K562 (cell line): ENCODE data around the gene RER1. TPM values are rescaled to one million over a fixed set of nuclear protein-coding genes. Genes with fewer than 3 reads are reported as not detected.

Source experiments
- ATAC-seq: fragments of 200-7000 bp; cut with Tn5 transposase; 3 replicates; pipeline ENCODE4 v1.9.1; 2020; ENCODE audit warnings: moderate library complexity
- BruUV-seq: library from RNA; stranded (reverse); fragments of 400-500 nt; replicated peaks from 2 replicates; lab custom pipeline; 2021; lab: Mats Ljungman, UMichigan
- CTCF ChIA-PET: fragments of 300-600 bp; formaldehyde crosslinking; extraction: SDS; loops from one replicate; lab custom pipeline; 2021; ENCODE audit warnings: low intra/inter-chr PET ratio; lab: Yijun Ruan, JAX
- POLR2A ChIA-PET: fragments of 300-600, 350-650 bp; sonication (Branson Sonifier 250); formaldehyde crosslinking; extraction: SDS; loops from one replicate; lab custom pipeline; 2021; ENCODE audit warnings: antibody characterized with exemption, inconsistent platforms; lab: Yijun Ruan, JAX
- DNase-seq, 4 experiments: peaks; one replicate each; pipeline versions ENCODE4 v3.0.0 to v3.0.0-alpha.2; 2011 to 2018; ENCODE audit warnings: low spot score in 3 of 4, mixed read lengths in 3 of 4; ENCODE audit errors: extremely low read depth in 1 of 4
- FAIRE-seq: peaks from 2 replicates; lab custom pipeline; 2011; peaks lifted over from hg19 to GRCh38; lab: Jason Lieb, UNC
- H2AFZ ChIP-seq: 2 replicates; pipeline ENCODE4 v1.6.0; 2011; ENCODE audit warnings: low read depth, low read length, control low read depth, inconsistent platforms
- H3K27ac ChIP-seq: fragments of 200-600 bp; 3 replicates; pipeline ENCODE4 v1.8.0; 2011; ENCODE audit warnings: low read depth, mild to moderate bottlenecking, control low read depth, inconsistent platforms, low read length, moderate library complexity, mixed read lengths; ENCODE audit errors: extremely low read depth
- H3K27me3 ChIP-seq, 2 experiments: fragments of 300-600 bp in 1 of 2; 2 replicates in 1 of 2; 3 replicates in 1 of 2; pipeline versions ENCODE4 v1.6.0 to v1.8.0; 2011; ENCODE audit warnings: inconsistent platforms in 2 of 2, low read length in 2 of 2, mild to moderate bottlenecking in 1 of 2, mixed read lengths in 1 of 2, moderate library complexity in 1 of 2; ENCODE audit not compliant: control insufficient read depth in 2 of 2, insufficient read depth in 2 of 2
- H3K36me3 ChIP-seq: fragments of 300-600 bp; 3 replicates; pipeline ENCODE4 v1.8.0; 2011; ENCODE audit warnings: mild to moderate bottlenecking, low read length, inconsistent platforms; ENCODE audit not compliant: control insufficient read depth, insufficient read depth
- H3K4me1 ChIP-seq, 2 experiments: fragments of 200-600 bp in 1 of 2; replicated peaks in 1 of 2; 2 replicates in 1 of 2; 3 replicates in 1 of 2; pipeline versions ENCODE4 v1.5.1 to v1.8.0; 2011; ENCODE audit warnings: inconsistent platforms in 2 of 2, low read length in 2 of 2, mild to moderate bottlenecking in 1 of 2, mixed read lengths in 1 of 2, moderate library complexity in 1 of 2; ENCODE audit not compliant: control insufficient read depth in 2 of 2, insufficient read depth in 2 of 2
- H3K4me2 ChIP-seq: 2 replicates; pipeline ENCODE4 v1.6.1; 2011; ENCODE audit warnings: low read length, control low read depth, inconsistent platforms, mixed read lengths; ENCODE audit not compliant: insufficient read depth
- H3K4me3 ChIP-seq: fragments of 200-600 bp; sonication (generic), shearing (Covaris generic); 2 replicates; pipeline ENCODE4 v1.5.1; 2016; ENCODE audit warnings: control low read depth, inconsistent platforms
- H3K79me2 ChIP-seq: fragments of 200-600 bp; 3 replicates; pipeline ENCODE4 v1.8.0; 2011; ENCODE audit warnings: low read length, inconsistent platforms; ENCODE audit not compliant: control insufficient read depth, insufficient read depth
- H3K9ac ChIP-seq, 2 experiments: 2 replicates each; pipeline versions ENCODE4 v1.6.0 to v1.6.1; 2011; ENCODE audit warnings: low read depth in 2 of 2, low read length in 2 of 2, control low read depth in 1 of 2, inconsistent platforms in 1 of 2, mild to moderate bottlenecking in 1 of 2, mixed read lengths in 1 of 2; ENCODE audit not compliant: insufficient read depth in 1 of 2
- H3K9me1 ChIP-seq: one replicate; pipeline ENCODE4 v1.6.0; 2011; ENCODE audit warnings: inconsistent platforms, mild to moderate bottlenecking, low read length, moderate library complexity; ENCODE audit not compliant: control insufficient read depth, insufficient read depth
- H3K9me3 ChIP-seq: replicated peaks from 2 replicates; pipeline ENCODE4 v1.5.1; 2011; ENCODE audit warnings: low read depth, low read length, inconsistent platforms; ENCODE audit not compliant: control insufficient read depth, insufficient read depth
- H4K20me1 ChIP-seq: replicated peaks from 2 replicates; pipeline ENCODE4 v1.6.1; 2011; ENCODE audit warnings: low read length, inconsistent platforms, mixed read lengths; ENCODE audit not compliant: control insufficient read depth, insufficient read depth
- ESRRA ChIP-seq: fragments of 450-650 bp; IDR thresholded peaks from 2 replicates; pipeline ENCODE4 v1.6.1; 2014; ENCODE audit warnings: low read depth, mild to moderate bottlenecking, moderate library complexity, borderline replicate concordance
- JUN ChIP-seq, 2 experiments: sonication (generic) in 1 of 2; formaldehyde crosslinking in 1 of 2; IDR thresholded peaks; 2 replicates each; pipeline versions ENCODE4 v1.6.1 to v1.8.0; 2012 to 2022; ENCODE audit warnings: borderline replicate concordance in 2 of 2, mild to moderate bottlenecking in 2 of 2, improper control_type of control experiment in 1 of 2, low read depth in 1 of 2, low read length in 1 of 2, missing genetic modification reagents in 1 of 2
- JUND ChIP-seq, 2 experiments: IDR thresholded peaks; 2 replicates in 1 of 2; 3 replicates in 1 of 2; pipeline ENCODE4 v1.6.1; 2011; ENCODE audit warnings: borderline replicate concordance in 2 of 2, low read depth in 2 of 2, low read length in 2 of 2, improper control_type of control experiment in 1 of 2, missing biosample characterization in 1 of 2, missing genetic modification characterization in 1 of 2, missing genetic modification reagents in 1 of 2
- SRF ChIP-seq, 2 experiments: fragments of 250-450, 450-650 bp in 1 of 2; sonication (Bioruptor Pico) in 1 of 2; sonication (generic) in 1 of 2; formaldehyde crosslinking; IDR thresholded peaks; 2 replicates each; pipeline versions ENCODE4 v1.5.0 to v1.5.1; 2020 to 2022; ENCODE audit warnings: mild to moderate bottlenecking in 1 of 2, missing genetic modification reagents in 1 of 2
- STAG1 ChIP-seq: sonication (generic); formaldehyde crosslinking; IDR thresholded peaks from 2 replicates; pipeline ENCODE4 v1.5.0; 2020; ENCODE audit warnings: missing genetic modification reagents, borderline replicate concordance
- WGBS: fragments of 100-300 bp; shearing (Covaris generic); methylation state at CpG from one replicate; pipeline ENCODE4 v1.1.6; 2016; ENCODE audit warnings: low coverage, mixed read lengths; ENCODE audit not compliant: insufficient coverage; ENCODE audit errors: missing lambda C conversion rate; 5-methylcytosine and 5-hydroxymethylcytosine counted together
- in situ Hi-C: fragments of 300-500 bp; cut with MboI; formaldehyde crosslinking; loops from 4 replicates; pipeline ENCODE4 v1.15.0; 2018; ENCODE audit warnings: inconsistent platforms, mixed read lengths
- intact Hi-C: fragments of 100-400 bp; cut with micrococcal nuclease; formaldehyde crosslinking; loops from 2 replicates; pipeline ENCODE4 v1.14.2; 2022
- polyA plus RNA-seq, 8 experiments: library from polyadenylated mRNA; depleted of rRNA in 4 of 8; stranded (reverse) in 5 of 8; unstranded in 3 of 8; fragments of >200 nt; fragmentation: Nextera tagmentation in 2 of 8; fragmentation: Illumina TruSeq in 1 of 8; extraction: Ambion mirVana in 2 of 8; extraction: Trizol in 1 of 8; gene quantifications; 2 replicates each; pipeline versions ENCODE4 v1.2.1 to v1.2.3, GENCODE V29; 2011 to 2014; ENCODE audit warnings: inconsistent platforms in 1 of 8, missing spikeins in 1 of 8
- total RNA-seq, 7 experiments: library from RNA; depleted of rRNA in 6 of 7; stranded (reverse); fragments of >200 nt in 6 of 7; fragmentation: Illumina TruSeq in 2 of 7; extraction: Trizol in 2 of 7; gene quantifications; 2 replicates each; pipeline versions ENCODE4 v1.2.1 to v1.2.3, GENCODE V29; 2011 to 2021; ENCODE audit warnings: low replicate concordance in 1 of 7
- TF ChIP-seq, protein P1 (sequence below), 2 experiments: fragments of 450-650 bp; formaldehyde crosslinking in 1 of 2; IDR thresholded peaks; 2 replicates each; pipeline versions ENCODE4 v1.4.0 to v1.6.1; 2014 to 2020; ENCODE audit warnings: mild to moderate bottlenecking in 2 of 2, borderline replicate concordance in 1 of 2, low read depth in 1 of 2
- TF ChIP-seq, protein P2 (sequence below): fragments of 200-800 bp; sonication (Bioruptor generic); IDR thresholded peaks from 2 replicates; pipeline ENCODE4 v1.6.1; 2017; ENCODE audit warnings: missing genetic modification characterization, missing compliant biosample characterization

RER1 gene
- total and polyA plus RNA-seq, 9 of the 15 experiments (the other 6 are each of a cell fraction or from before 2014, with no cell fraction given): 19.6 to 354 (median 183) TPM

DNA sequence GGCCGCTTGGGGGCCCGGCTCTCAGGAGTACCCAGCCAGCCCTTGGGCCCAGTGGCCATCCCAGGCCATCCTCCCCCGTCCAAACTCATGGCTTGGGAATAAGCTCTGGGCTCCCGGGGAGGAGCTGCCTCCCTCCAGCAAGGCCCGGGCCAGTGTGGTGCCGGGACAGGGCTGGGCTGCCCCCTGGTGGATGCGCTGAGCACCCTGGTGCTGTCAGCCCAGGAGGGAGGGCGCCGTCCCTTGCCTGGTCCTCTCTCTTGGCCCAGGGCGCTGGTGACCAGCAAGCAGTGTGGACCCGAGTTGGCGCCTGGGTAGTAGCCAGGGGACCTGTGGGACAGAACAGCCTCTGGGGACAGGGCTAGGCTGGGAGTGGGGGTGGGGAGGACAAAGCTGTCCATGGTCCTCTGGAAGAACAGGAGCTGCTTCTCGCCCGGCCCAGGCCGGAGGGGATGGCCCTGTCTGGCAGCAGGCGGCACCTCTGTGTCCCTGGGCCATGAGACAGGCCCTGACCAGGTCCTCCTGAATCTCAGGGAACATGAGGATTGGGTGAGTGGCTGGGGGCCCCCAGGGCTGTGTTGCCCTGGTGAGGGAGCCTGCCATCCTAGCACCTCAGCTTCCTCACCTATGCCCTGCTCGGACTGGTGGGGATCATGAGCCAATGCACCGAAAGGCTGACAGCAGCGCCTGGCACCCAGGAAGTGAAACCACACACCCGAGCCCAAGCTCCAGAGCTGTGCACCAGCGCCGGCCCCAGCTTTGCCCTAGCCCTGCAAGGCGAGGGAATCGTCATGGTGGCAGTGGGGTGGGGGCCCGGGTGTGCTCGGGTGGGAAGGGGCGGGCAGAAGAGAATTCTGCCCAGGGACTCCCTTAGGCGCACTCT is 9.7 kb upstream of the RER1 start:
- in situ Hi-C loops: no loop called here
- peak; percentile 93 for FAIRE-seq
- no peak overlapping the region for H3K9ac ChIP-seq
- TF ChIP-seq STAG1 (peak; percentile 98), ESRRA (peak; percentile 20; the same call in 1 of the 2 replicates), JUN (IDR thresholded peaks at IDR 0.05; ENCODE audit: borderline replicate concordance, low read depth, low read length) (0 out of 2 replicates have a peak, but pooled peaks have one; percentile 24), JUN (CRISPR knock-in tag; IDR thresholded peaks at IDR 0.05; ENCODE audit: borderline replicate concordance) (no peak), SRF (CRISPR knock-in tag; IDR thresholded peaks at IDR 0.05) (peak in 1 of 2 experiments; percentile 82; a peak in 1 of 4 replicates), JUND (IDR thresholded peaks at IDR 0.05; ENCODE audit: borderline replicate concordance, low read depth, low read length) (0 out of 2 replicates have a peak, but pooled peaks have one; percentile 40), JUND (tag; IDR thresholded peaks at IDR 0.05; ENCODE audit: borderline replicate concordance, low read depth, low read length) (no peak)
- TF ChIP-seq, protein P1, sequence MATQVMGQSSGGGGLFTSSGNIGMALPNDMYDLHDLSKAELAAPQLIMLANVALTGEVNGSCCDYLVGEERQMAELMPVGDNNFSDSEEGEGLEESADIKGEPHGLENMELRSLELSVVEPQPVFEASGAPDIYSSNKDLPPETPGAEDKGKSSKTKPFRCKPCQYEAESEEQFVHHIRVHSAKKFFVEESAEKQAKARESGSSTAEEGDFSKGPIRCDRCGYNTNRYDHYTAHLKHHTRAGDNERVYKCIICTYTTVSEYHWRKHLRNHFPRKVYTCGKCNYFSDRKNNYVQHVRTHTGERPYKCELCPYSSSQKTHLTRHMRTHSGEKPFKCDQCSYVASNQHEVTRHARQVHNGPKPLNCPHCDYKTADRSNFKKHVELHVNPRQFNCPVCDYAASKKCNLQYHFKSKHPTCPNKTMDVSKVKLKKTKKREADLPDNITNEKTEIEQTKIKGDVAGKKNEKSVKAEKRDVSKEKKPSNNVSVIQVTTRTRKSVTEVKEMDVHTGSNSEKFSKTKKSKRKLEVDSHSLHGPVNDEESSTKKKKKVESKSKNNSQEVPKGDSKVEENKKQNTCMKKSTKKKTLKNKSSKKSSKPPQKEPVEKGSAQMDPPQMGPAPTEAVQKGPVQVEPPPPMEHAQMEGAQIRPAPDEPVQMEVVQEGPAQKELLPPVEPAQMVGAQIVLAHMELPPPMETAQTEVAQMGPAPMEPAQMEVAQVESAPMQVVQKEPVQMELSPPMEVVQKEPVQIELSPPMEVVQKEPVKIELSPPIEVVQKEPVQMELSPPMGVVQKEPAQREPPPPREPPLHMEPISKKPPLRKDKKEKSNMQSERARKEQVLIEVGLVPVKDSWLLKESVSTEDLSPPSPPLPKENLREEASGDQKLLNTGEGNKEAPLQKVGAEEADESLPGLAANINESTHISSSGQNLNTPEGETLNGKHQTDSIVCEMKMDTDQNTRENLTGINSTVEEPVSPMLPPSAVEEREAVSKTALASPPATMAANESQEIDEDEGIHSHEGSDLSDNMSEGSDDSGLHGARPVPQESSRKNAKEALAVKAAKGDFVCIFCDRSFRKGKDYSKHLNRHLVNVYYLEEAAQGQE (IDR thresholded peaks at IDR 0.05; ENCODE audit: borderline replicate concordance): peak; percentile 94
- TF ChIP-seq, protein P1 (CRISPR knock-in tag; IDR thresholded peaks at IDR 0.05; ENCODE audit: low read depth): no peak
- TF ChIP-seq, protein P2, sequence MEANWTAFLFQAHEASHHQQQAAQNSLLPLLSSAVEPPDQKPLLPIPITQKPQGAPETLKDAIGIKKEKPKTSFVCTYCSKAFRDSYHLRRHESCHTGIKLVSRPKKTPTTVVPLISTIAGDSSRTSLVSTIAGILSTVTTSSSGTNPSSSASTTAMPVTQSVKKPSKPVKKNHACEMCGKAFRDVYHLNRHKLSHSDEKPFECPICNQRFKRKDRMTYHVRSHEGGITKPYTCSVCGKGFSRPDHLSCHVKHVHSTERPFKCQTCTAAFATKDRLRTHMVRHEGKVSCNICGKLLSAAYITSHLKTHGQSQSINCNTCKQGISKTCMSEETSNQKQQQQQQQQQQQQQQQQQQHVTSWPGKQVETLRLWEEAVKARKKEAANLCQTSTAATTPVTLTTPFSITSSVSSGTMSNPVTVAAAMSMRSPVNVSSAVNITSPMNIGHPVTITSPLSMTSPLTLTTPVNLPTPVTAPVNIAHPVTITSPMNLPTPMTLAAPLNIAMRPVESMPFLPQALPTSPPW (CRISPR knock-in tag): peak; percentile 54; the same call in 1 of the 2 replicates

More for the DNA sequence above, 9.7 kb upstream of the RER1 start:
- no peaks in the 10 kb centered on the region for H3K9me1 ChIP-seq
- POLR2A ChIA-PET: interaction anchor here (0.6 to 1.9 kb wide), 10 partner anchors 12 to 982 kb away, joined by 3 to 8 read pairs (median 4); partner anchors contain the start of gene FAAP20
- H3K4me1 ChIP-seq: peaks cover 0 to 52% of the 10 kb centered on the region in 2 experiments; a peak in 2 of 5 replicates
- peaks cover 16 to 47% of the 10 kb centered on the region in 2 experiments; a peak in 4 of 5 replicates for H3K27me3 ChIP-seq
- no peaks in the 10 kb centered on the region for H3K36me3 ChIP-seq
- peaks cover 25% of the 10 kb centered on the region for H4K20me1 ChIP-seq
- CTCF ChIA-PET: interaction anchor here (0.5 to 2.9 kb wide), 4 partner anchors 37 to 250 kb away, joined by 3 to 44 read pairs (median 10); partner anchors contain the start of gene FAAP20
- 21% methylated on average over 24 of the region's 28 CpGs for WGBS
- no peak overlapping the region; the same call in 1 of the 2 replicates for H2AFZ ChIP-seq
- no peak overlapping the region for H3K4me3 ChIP-seq
- no peaks in the 10 kb centered on the region for H3K79me2 ChIP-seq
- H3K4me2 ChIP-seq: no peak overlapping the region
- intact Hi-C loops: loop anchor here (1.0 kb wide), 4 partner anchors 183 to 250 kb away; no protein-coding TSS in a partner anchor
- H3K27ac ChIP-seq: no peak overlapping the region
- DNase-seq: peak; percentile 84 to 93 (median 92)
- BruUV-seq: no TSS peak
- H3K9me3 ChIP-seq: no peaks in the 10 kb centered on the region
- ATAC-seq: peak; percentile 98
